Measurements from ENCODE around the gene DNAJC5.
"Not testable (repeated sequence)": the region's sequence is repeated elsewhere in the genome, so short reads cannot be mapped to it uniquely, and the experiment has no call there.

DNAJC5 gene

DNA sequence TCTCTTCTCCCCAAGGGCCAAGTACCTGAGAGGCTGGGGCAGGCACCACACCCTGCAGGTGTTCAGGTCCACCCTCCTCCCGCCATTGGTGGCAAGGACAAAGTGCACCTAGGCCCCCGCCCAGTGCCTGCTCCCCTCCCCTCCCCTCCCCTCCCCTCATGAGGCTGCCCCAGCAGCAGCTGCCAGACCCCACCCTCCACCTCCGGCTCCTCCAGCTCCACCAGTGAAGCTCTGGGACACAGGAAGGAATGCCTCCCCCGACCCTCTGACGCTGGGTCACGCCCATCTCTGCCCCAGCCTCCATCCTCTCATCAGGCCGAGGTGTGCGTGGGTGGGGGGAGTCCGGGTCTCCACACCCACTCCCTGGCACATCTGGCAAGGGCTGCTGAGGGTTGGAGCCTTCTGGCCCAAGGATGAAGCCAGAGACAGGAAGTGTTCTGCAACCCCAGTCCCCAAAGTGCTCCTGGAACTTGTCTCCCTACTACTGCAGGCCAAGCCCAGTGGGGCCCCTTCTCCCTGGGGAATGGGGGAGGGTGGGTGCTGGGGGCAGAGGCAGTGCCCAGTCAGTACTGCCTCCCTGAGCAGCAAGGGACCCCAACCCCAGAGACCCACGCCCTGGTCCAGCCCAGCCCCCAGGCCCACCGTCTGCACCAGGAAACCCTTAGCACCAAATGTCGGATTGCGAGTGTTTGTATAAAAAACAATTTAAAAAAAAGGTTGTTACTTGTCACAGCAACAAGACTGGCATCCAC, 62.9 kb downstream of the DNAJC5 start:
- no peak for DNase-seq

DNA sequence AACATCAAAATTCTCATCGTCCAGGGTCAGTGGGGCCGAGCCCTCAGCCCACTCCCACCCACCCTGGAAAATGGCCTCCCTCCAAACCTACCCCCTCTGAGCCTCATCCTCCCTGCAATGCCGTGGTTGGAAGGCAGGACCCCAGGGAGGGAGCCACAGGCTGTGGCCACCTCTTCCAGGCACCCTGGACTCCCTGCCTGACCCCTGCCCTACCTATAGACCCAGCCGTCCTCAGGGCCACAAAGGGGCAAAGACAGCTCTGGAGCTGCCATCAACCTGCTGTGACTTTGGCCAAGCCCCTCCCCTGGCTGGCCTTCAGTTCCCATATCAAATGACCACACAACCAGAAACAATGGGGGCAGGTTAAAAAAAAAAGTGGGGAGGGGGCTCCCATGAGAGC, 63.5 kb downstream of the DNAJC5 start:
- no peak for DNase-seq

DNA sequence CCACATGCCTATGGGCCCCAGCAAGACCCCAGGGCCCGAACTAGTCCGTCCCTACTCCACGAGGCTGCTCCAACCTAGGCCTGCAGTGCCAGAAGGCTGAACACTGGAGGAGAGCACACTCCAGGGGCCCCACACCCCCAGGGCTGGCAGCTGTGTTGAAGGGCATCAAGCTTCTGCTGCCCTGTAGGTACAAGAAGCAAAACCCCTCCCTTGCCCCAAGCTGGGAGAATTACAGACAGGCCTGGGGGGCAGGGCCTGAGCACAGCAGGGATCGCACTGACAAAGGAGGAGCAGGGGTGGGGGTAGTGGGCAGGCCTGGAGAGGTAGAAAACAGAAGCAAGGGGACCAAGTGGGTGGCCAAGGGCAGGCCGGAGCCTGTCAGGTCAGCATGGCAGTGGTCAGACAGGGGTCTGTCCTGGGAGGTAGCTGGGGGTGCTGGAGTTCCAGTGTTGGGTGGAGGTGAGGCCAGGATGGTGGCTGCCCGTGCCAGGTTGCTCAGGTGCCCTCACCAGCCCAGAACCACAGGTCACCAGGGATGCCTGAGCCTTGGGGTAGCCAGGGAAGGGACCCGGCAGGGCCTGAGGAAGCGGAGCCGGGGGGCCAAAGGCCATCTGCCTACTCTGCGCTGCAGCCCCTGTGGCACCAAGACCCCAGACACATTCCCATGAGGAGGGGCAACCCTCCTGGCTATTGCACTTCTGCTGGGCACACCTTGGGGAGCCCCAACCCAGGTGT, 64.2 kb downstream of the DNAJC5 start:
- DNase-seq, result no peak

DNA sequence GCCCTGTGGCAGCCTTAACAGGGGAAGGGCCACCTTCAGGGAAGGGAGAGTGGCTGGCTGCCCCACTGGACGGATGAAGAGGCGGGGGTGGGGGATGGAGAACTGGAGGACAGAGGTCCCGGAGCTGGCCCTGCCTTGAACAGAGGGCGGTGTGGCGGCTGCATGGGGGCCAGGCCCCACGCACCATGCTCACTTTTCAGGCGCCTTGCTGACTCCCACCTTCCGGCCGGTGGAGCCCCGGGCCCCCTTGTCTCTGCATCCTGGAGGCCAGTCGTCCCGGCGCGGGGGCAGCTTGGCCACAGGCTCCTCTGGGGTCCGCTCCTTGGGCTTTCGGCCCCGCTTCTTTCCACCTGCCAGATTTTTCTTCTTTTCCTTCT, 64.8 kb downstream of the DNAJC5 start:
- DNase-seq, result no peak

DNA sequence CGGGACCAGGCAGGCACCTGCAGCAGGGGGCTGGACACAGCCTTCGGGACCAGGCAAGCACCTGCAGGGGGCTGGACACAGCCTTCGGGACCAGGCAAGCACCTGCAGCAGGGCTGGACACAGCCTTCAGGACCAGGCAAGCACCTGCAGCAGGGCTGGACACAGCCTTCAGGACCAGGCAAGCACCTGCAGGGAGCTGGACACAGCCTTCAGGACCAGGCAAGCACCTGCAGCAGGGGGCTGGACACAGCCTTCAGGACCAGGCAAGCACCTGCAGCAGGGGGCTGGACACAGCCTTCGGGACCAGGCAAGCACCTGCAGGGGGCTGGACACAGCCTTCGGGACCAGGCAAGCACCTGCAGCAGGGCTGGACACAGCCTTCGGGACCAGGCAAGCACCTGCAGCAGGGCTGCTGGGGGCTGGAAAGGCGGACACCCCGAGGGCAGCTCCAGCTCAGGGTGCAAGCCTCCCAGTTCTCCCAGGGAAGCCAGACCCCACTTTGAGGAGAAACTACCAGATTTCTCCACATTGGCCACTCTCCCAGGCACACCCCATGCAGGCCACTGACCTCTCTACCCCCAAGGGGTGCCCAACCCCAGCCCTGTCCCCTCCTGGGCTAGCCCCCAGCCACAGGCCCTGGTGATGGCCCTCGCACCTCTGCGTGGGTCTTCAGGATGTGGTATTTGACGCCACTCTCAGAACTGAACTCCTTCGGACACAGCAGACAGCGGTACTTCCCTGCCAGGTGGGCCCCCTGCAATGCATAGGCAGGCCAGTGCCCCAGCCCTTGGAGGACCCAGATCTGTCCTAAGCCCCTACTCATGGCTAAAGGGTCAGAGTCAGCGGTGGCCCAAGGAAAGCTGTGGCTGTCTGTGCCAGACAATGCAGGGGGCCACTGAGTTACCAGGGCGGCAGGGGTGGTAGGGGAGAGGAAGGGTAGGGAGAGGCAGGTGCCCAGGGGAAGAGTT, 66.0 kb downstream of the DNAJC5 start:
- not testable (repeated sequence) for DNase-seq

DNA sequence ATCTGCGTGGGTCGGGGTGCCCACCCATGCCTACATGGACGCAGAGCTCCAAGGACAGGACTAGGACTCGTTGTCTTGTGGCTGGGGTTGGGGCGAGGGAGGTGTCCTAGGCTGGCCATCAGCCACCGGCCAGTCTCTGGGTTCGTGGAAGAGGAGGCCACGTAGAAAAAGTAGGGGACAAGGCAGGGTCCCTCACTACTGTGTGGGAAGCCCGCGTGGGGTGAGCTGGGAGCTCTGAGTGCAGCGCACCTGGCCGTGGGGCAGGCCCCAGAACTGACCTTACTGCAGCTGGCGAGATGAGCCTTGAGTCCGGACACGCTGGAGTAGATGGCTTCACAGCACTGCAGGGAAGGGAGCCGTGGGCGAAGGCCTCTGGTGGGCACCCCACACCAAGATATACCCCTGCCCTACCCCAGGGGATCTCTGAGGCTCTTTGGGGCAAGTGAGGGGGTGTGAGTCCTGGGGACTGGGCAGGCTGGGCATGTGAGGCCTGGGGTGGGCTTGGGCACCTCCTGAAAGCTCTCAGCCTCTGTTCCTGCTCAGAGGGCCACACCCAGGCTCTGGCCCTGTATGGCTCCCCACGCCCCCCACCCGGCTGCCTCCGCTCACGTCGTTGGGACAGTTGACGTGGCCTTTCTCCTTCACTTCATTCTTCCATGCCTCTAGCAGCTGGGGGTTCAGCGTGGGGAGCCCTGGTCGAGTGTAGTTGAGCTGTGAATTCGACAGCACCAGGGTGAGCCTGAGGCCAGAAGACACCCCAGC, 66.9 kb downstream of the DNAJC5 start:
- DNase-seq, result no peak

DNA sequence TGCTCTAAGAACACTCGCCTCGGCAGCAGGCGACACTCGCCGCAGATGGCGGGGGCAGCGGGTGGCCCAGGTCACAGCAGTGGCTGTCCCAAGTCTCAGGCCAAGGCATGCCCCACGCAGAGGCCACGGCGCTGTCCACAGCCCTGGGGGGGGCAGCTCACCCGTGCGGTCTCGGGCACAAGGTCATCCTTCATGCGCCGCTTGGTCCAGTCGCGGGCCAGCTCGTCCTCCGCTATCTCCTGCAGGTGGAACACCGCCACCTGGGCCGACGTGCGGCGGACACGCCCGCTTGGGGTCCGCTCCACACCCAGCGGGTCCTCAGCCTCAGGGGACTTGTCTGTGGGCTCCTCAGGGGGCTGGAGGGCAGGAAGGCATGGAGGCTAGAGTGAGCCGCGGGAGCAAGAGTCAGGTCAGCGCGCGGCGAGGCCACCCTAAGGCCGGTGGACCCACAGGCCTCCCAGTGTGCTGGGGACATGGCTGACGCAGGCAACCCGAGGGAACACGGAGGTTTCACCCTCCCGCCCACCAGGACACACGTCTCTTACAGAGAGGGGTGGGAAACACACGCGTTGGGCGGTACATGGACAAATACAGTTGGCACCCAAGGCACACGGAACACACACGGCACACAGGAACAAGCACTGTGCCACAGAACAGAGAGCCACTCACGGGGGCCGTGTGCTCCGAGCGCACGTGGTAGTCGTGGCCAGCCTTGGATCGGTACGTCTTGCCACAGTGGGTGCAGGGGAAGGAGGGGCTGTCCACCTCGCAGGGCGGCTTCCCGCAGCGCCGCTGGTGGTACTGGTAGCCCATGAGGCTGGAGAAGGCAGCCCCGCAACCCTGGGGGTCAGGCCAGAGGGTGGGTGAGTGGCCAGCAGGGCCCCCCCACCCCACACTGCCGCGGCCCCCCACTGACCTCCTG, 67.8 kb downstream of the DNAJC5 start:
- DNase-seq, result no peak

DNA sequence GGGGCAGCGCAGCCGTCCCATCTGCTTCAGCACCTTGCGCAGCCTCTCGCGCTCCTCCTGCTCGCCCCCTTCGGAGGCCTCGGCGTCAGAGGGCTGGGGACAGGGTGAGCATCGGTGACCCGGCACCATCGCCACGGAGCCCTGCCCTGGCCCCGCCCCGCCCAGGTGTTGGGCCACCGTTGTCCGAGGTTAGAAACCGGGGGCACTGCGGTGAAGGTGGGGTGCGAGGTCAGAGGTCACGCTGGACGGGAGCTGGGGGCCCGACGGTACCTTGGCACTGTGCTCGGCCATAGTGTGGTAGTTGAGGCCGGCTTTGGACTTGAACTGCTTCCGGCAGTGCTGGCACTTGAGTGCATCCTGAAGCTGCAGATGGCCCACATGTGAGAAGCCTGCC, 68.4 kb downstream of the DNAJC5 start:
- no peak for DNase-seq

DNA sequence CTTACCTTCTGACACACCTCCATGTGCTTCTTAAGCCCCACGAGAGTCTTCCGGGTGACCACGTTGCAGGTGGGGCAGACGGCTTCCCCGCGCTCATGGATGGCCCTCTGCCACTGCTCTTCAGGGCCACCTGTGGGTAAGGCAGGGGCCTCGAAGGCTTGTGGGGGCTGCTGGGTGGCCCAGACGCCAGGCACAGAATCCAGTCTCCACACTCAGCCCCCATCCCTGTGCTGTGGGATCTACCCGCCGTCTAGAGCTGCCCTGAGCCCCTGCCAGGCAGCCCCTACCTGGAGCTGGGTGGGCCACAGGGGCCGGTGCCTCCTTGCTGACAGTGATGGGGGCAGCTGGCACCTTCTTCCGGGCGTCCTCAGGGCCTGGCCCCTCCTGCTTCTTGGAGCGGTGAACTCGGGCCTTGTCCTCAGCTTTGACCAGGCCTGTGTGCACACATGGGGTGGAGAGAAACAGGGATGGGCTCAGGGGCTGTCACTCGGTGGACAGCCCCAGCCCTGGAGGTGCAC, 68.9 kb downstream of the DNAJC5 start:
- no peak for DNase-seq

DNA sequence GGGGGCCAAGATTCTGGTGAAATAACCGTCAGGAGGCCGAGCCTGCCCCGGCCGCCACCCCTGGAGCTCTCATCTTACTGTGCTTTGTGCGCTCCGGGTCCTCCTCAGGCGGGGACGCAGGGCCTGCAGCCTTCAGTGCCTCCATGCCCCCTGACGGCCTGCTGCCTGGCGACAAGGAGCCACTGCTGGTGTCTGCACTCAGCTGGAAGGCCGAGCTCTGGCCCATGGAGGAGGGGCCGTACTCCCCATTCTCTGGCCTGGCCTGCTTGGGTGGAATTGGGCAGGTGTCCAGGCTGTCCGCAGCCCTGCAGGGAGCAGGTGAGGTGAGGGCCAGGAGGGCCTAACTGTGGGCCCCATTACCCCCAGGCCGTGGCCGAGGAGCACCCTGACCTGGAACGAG, 69.5 kb downstream of the DNAJC5 start:
- no peak for DNase-seq

DNA sequence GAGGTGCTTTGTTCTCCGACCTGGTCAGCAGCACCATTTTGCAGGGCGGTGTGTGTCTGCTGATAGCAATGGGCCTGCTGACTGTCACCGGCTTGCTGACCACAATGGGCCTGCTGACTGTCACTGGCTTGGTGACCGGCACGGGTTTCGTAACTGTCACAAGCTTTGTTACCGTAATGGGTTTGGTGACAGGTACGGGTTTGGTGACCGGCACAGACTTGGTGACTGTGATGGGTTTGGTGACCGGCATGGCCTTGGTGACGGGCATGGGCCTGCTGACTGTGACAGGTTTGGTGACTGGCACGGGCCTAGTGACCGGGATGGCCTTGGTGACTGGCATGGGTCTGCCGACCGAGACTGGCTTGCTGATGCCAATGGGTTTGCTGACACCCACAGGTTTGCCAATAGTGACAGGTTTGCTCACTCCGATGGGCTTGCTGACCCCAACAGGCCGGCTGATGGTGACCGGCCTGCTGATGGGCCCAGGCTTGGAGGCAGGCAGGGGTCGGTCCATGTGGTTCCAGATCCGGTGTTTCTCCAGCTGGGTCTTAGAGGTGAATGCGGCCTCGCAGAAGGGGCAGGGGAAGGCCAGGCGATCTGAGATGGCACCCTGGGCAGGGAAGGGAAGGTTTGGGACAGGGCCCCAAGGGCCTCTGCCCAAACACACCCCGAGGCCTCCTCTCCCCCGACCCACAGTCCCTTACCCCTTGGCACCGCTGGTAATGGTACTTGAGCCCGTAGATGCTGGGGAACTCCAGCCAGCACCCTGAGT, 71.4 kb downstream of the DNAJC5 start:
- DNase-seq, result no peak

DNA sequence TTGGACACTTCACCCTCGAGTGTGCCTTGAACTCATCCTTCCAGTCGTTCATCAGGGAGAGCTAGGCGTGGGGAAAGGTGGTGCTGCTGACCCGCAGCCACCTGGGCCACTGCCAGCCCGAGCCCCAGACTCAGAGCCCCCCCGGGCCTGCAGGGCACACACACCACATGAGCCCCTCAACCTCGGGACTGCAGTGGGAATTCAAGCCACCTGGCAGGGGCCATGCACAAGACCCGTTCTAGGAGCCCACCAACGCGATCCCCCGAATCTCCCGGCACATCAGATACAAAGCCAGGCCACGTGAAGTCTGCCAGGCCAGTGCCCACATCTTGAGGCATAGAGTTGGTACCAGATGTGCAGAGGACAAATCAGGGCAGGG, 72.0 kb downstream of the DNAJC5 start:
- no peak for DNase-seq

DNA sequence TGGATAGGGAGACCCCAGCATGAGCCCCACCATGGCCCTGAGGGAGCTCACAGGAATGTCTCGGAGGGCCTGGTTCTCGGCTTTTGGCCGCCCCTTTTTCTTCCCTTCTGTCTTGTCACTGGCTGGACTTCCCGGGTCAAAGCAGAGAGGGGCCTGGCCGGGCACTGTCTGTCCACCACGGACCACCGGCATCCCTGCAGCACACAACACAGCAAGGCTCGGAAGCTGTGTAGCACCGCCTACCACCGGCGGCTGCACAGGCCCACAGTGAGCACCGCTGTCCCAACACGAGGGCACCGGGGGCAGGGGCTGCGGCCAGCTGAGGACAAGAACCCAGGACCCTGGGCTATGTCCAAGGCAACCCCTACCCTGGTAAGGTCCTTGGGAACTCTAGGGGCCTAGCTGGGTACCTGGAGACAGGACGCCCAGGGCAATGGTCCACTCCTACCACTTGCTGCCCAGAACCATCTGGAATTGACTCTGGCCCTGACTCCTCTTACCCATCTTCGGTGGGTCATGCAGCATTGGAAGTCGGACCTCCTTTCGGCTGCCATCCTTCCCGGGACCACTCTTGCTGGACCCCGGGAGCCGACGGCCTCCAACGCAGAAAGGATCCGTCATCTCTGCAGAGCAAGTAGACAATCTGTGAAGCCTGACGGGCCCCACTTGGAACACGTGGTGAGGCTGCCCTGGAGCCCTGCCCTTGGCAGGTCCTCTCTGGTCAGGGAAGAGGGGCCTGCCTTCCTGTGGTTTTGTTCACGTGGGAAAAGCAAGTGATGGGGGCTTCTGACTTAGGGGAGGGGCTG, 72.6 kb downstream of the DNAJC5 start:
- no peak for DNase-seq

DNA sequence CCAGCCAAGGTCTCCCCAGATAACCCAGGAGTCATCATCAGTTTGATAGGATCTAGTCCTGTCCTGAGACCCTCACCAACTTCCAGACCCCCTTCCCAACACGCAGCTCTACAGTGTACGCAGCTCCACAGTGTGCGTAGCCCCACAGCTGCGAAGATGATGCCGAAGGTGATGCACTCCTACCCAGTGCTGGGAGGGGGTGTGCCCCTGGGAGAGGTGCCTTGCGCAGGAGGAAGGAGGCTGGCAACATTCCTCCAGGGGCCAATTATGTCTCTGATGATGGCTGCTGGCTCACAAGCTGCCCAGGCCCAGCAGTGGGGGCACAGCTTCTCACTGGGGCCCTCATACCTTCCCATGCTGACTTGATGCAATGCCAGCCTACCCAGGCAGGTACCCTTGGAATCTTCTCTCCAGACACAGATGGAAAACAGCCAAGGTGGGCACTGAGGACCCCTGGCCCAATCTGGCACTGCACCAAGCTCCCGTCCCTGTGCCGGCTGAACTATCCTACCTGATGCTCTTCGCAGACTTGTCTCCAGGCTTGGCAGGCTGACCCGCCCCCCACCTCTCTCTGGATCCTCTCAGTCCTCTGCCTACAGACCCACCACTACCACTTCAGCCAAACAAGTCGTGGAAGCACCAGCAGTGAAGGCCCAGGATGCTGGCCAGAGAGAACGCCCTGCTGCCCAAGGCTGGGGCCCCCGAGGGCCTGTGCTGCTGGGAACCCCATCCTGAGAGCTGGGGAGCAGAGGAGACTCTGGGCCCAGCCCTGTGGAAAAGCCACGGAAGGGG, 73.4 kb downstream of the DNAJC5 start:
- no peak for DNase-seq

DNA sequence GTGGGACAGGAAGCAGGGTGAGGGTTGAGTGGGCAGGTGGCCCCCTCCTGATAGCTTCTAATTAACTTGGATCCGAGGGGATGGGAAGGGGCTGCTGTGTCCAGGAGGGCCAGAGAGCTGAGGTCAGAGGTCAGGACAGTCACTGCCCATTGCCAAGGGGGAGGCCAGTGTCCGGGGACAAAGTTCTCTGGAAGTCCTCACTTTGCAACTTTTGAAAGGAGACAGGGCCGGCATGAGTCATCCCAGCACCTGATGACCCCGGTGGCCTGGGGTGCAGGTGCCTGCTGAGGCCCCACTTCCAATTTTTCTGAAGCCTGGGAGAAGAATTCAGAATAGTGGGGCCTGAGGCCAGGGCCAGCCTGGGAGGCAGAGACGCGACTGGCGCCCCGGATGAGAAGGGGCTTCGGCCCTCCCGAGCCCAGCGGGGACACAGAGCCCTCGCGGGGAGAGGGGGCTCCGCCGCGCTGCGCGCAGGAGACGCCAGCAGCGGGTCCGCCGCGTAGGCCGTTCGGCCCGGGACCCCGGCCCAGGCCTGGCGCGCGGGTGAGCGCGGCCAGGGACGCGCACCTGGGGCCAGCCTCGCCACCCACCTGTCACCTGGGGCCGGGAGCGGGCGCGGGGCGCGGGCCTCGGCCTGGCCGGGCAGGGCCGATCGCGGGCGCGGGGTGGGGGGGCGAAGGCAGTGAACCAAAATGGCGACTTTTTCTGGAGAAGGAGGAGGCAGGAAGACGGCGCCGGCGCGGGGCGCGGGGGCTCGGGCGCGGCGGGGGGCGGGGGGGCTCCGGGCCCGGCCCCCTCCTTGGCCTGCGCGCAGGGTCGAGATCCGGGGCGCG, 74.2 kb downstream of the DNAJC5 start:
- peak; percentile 45 for DNase-seq

DNA sequence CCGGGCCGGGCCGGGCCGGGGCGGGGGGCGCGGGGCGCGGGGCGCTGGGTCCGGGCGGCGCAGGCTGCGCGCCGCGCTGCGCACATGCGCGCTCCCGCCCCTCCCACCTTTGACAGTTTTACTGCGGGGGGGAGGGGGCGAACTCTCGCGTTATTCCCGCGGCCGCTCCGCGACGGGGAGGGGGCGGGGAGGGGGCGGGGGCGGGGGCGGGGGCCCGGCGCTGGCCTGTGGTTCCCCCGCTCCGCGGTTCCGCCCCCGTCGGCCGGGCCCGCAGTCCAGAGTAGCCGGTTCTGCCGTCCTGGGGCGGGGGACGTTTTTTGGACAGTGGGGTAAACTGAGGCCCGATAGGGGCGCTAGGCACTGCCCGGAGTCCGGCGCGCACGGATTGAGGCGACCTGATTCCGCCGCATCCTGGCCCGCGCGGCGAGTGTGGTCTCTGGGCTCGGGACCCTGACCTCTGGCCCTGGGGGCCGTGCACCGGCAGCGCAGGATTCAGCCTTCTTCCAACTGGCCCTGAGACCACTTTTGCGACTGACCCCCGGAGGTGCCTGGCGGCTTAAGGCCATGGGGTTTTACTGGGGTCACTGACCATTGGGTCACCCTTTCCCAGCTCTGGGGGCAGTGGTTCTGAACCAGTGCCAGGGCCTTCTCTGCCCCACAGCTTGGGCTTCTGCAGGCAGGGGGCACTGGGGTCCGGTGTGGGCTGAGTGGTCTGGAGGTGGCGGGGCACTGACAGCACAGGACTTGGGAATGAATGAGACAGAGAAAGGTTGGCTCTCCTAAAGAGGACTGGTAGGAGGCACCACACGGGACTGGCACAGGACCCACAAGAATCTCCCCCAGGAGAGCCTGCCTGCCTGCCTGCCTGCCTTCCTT, 75.2 kb downstream of the DNAJC5 start, which contains the start of gene ZNF512B:
ZNF512B (minus strand) TSS at position 93 of the 876 bp plus-strand sequence. CDS start 1,980 bp downstream, outside the sequence.
- DNase-seq, result peak; percentile 68

Data from CD4-positive, alpha-beta T cell treated with Interleukin-10 for 1 hour (primary cell).